Gastrocnemius medialis (tissue), 4 donors: ENCODE measurements around the gene SPECC1. TPM values are rescaled to one million over a fixed set of nuclear protein-coding genes. Genes with fewer than 3 reads are reported as not detected.
A peak's percentile ranks its signal among the peaks of the same experiment; 100 is the strongest.

ENCODE experiments used
- ATAC-seq, 2 donors: fragments of 150-250 bp; one replicate each; pipeline ENCODE4 v1.9.1; 2016
- DNase-seq, 2 donors: peaks; one replicate each; pipeline ENCODE4 v3.0.0-alpha.2; 2019
- H3K27ac ChIP-seq, 4 donors: fragments of 200-600 bp; sonication (generic); 1 replicate in 1 of 4; 2 replicates in 3 of 4; pipeline ENCODE4 v1.5.1; 2016 to 2018; ENCODE audit warnings: mild to moderate bottlenecking in 2 of 4, moderate library complexity in 1 of 4
- H3K27me3 ChIP-seq, 3 donors: fragments of 200-600 bp; sonication (generic) in 2 of 3; 1 replicate in 1 of 3; 2 replicates in 2 of 3; pipeline versions ENCODE4 v1.5.1 to v1.6.0; 2016 to 2019; ENCODE audit warnings: mild to moderate bottlenecking in 1 of 3, moderate library complexity in 1 of 3
- H3K36me3 ChIP-seq, 2 donors: fragments of 200-600 bp; sonication (generic) in 1 of 2; one replicate each; pipeline ENCODE4 v1.5.1; 2017 to 2018
- H3K4me1 ChIP-seq, 2 donors: fragments of 200-600 bp; sonication (generic) in 1 of 2; one replicate each; pipeline ENCODE4 v1.5.1; 2016 to 2017; ENCODE audit warnings: mild to moderate bottlenecking in 2 of 2
- H3K4me3 ChIP-seq, 4 donors: fragments of 200-600 bp; sonication (generic) in 3 of 4; 1 replicate in 1 of 4; 2 replicates in 3 of 4; pipeline ENCODE4 v1.5.1; 2016 to 2019; ENCODE audit warnings: mild to moderate bottlenecking in 2 of 4
- H3K9me3 ChIP-seq, 3 donors: fragments of 200-600 bp; sonication (generic) in 2 of 3; 1 replicate in 1 of 3; 2 replicates in 2 of 3; pipeline ENCODE4 v1.5.1; 2016 to 2019
- CTCF ChIP-seq, 5 experiments: fragments of 450-650 bp in 3 of 5; fragments of 200-600 bp in 2 of 5; sonication (generic) in 2 of 5; IDR thresholded peaks in 4 of 5; conservative IDR thresholded peaks in 1 of 5; 1 replicate in 4 of 5; 2 replicates in 1 of 5; pipeline ENCODE4 v1.5.1; 2016 to 2019; ENCODE audit warnings: antibody characterized with exemption in 5 of 5, mild to moderate bottlenecking in 3 of 5, moderate library complexity in 3 of 5
- POLR2A ChIP-seq, 2 donors: fragments of 450-650 bp; IDR thresholded peaks; one replicate each; pipeline ENCODE4 v1.6.1; 2017; ENCODE audit warnings: antibody characterized with exemption in 2 of 2, mild to moderate bottlenecking in 2 of 2, moderate library complexity in 2 of 2
- in situ Hi-C, 4 donors: fragments of 200-750 bp; cut with MboI; loops; one replicate each; pipeline versions ENCODE4 v1.15.0 to v1.8.0; 2017; ENCODE audit warnings: low sequenced_read_pairs in 4 of 4
- intact Hi-C: fragments of 100-400 bp; cut with DNase I; formaldehyde crosslinking; loops from one replicate; pipeline ENCODE4 v1.15.1; 2023; ENCODE audit warnings: low total_unique reads
- total RNA-seq, 4 donors: library from RNA; depleted of rRNA; stranded (reverse); fragments of >200 nt; gene quantifications; one replicate each; pipeline versions ENCODE4 v1.1.0 to v1.2.3, GENCODE V29; 2016

The SPECC1 gene
- total RNA-seq, 4 donors from 2014 or later: 6.1 to 17.9 (median 9.5) TPM

- Histone ChIP-seq H3K4me3 (peak within 1 kb of the TSS; percentile 78 to 98 (median 90)), H3K36me3 (no peaks in the 10 kb centered on the region), H3K27ac (peak within 1 kb of the TSS; percentile 88 to 95 (median 90)), H3K27me3 (no peaks in the 10 kb centered on the region), H3K4me1 (peaks cover 17 to 30% of the 10 kb centered on the region in 2 donors), H3K9me3 (no peaks in the 10 kb centered on the region)
- in situ Hi-C loops (loop anchor here in 2 of 4 donors (25.0 kb wide), 1 partner anchor 335 kb away; no protein-coding TSS in a partner anchor), intact Hi-C loops (no loop called here)
- TF ChIP-seq POLR2A (IDR thresholded peaks at IDR 0.05) (peak; percentile 62 to 63), CTCF (IDR thresholded peaks at IDR 0.05 in 4 of 5, conservative IDR thresholded peaks at IDR 0.05 in 1 of 5) (no peak)
- DNase-seq: peak; percentile 86 to 89
- ATAC-seq: peak; percentile 96
Measured at GRCh38 chr17:19977293-19978208, 31.6 kb upstream of the SPECC1 start, which contains the start of gene AKAP10. Gene AKAP10 (minus strand): TSS chr17:19977828. CDS start chr17:19977679, 149 bp downstream.

GRCh38 chr17:19978209-19978802 is 30.9 kb upstream of the SPECC1 start:
- H3K9me3 ChIP-seq: no peaks in the 10 kb centered on the region
- intact Hi-C loops (no loop called here), in situ Hi-C loops (loop anchor here in 2 of 4 donors (25.0 kb wide), 1 partner anchor 334 kb away; no protein-coding TSS in a partner anchor)
- no peak for DNase-seq
- peak overlapping the region; percentile 88 to 95 (median 90) for H3K27ac ChIP-seq
- H3K4me1 ChIP-seq: peaks cover 17 to 30% of the 10 kb centered on the region in 2 donors
- H3K4me3 ChIP-seq: peak overlapping the region; percentile 78 to 98 (median 90)
- no peak for ATAC-seq
- TF ChIP-seq CTCF (IDR thresholded peaks at IDR 0.05 in 4 of 5, conservative IDR thresholded peaks at IDR 0.05 in 1 of 5): no peak
- H3K36me3 ChIP-seq: no peaks in the 10 kb centered on the region
- no peaks in the 10 kb centered on the region for H3K27me3 ChIP-seq

- TF ChIP-seq POLR2A (IDR thresholded peaks at IDR 0.05) (no peak), CTCF (IDR thresholded peaks at IDR 0.05 in 4 of 5, conservative IDR thresholded peaks at IDR 0.05 in 1 of 5) (no peak)
- H3K4me1 ChIP-seq: peaks cover 17 to 30% of the 10 kb centered on the region in 2 donors
- no peaks in the 10 kb centered on the region for H3K9me3 ChIP-seq
- no peaks in the 10 kb centered on the region for H3K27me3 ChIP-seq
- peak overlapping the region in 1 of 4 donors; percentile 98 for H3K4me3 ChIP-seq
- no peaks in the 10 kb centered on the region for H3K36me3 ChIP-seq
- ATAC-seq (no peak), DNase-seq (no peak)
- peak overlapping the region in 2 of 4 donors; percentile 21 to 92 for H3K27ac ChIP-seq
- in situ Hi-C loops (loop anchor here in 2 of 4 donors (25.0 kb wide), 1 partner anchor 333 kb away; no protein-coding TSS in a partner anchor), intact Hi-C loops (no loop called here)
Measured at GRCh38 chr17:19978805-19979211, 30.4 kb upstream of the SPECC1 start.

GRCh38 chr17:19979917-19980770 is 29.0 kb upstream of the SPECC1 start:
- in situ Hi-C loops (loop anchor here in 2 of 4 donors (25.0 kb wide), 1 partner anchor 332 kb away; no protein-coding TSS in a partner anchor), intact Hi-C loops (loop anchor here (10.0 kb wide), 1 partner anchor 245 kb away; no protein-coding TSS in a partner anchor)
- no peaks in the 10 kb centered on the region for H3K9me3 ChIP-seq
- no peak overlapping the region for H3K4me3 ChIP-seq
- H3K27ac ChIP-seq: peak overlapping the region in 1 of 4 donors; percentile 21
- H3K4me1 ChIP-seq: peaks cover 17 to 30% of the 10 kb centered on the region in 2 donors
- no peaks in the 10 kb centered on the region for H3K36me3 ChIP-seq
- DNase-seq: peak in 1 of 2 donors; percentile 28
- no peaks in the 10 kb centered on the region for H3K27me3 ChIP-seq
- no peak for TF ChIP-seq CTCF (IDR thresholded peaks at IDR 0.05 in 4 of 5, conservative IDR thresholded peaks at IDR 0.05 in 1 of 5)
- TF ChIP-seq POLR2A (IDR thresholded peaks at IDR 0.05): no peak
- no peak for ATAC-seq
